Stimulated activated CD4-positive, alpha-beta T cell treated with anti-CD3 and anti-CD28 coated beads, Interleukin-1b, Interleukin-23, amount 100 ng/mL, for 24 hours (primary cell): Measurements from ENCODE around the gene NR5A1.

ENCODE experiments used
- DNase-seq, 4 experiments: peaks; one replicate each; pipeline ENCODE4 v3.0.0-alpha.2; 2020; ENCODE audit warnings: low read depth in 4 of 4, low spot score in 1 of 4

The NR5A1 gene

DNA sequence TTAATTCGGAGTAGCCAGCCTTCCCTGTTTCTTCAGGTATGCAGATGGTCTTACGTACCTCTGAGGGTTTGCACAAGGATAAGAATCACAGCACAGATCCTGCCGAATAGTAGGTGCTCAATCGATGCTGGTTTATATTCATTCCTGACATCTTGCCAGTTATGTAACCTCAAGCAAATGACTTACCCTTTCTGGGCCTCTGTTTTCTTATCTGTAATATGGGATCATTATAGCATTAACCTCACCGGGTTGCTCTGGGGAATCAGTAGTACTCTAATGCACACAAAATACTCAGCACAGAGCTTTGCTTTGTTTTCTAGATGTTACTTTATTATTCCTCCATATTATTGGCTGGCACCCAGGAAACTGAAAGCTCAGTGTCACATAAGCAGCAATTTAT, 7.7 kb upstream of the NR5A1 start:
- no peak for DNase-seq

DNA sequence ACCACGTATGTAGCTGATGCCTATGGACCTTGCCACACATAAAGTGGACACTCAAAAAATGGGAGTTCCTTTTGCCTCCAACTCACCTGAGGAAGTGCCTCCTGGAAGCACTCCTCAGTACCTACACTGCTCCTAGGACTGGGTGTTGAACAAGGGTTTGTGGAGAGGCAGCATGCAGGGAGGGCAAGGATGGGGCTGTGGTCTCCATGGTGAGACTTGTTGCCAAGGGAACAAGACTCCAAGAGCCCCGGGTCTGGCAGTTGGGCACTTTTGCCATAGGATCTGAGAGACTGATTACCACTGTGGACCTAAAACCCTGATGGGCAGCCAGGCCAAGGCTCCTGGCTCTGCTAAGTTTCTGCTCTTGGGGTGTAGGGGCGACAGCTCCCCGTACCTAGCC, 6.9 kb upstream of the NR5A1 start:
- no peak for DNase-seq

DNA sequence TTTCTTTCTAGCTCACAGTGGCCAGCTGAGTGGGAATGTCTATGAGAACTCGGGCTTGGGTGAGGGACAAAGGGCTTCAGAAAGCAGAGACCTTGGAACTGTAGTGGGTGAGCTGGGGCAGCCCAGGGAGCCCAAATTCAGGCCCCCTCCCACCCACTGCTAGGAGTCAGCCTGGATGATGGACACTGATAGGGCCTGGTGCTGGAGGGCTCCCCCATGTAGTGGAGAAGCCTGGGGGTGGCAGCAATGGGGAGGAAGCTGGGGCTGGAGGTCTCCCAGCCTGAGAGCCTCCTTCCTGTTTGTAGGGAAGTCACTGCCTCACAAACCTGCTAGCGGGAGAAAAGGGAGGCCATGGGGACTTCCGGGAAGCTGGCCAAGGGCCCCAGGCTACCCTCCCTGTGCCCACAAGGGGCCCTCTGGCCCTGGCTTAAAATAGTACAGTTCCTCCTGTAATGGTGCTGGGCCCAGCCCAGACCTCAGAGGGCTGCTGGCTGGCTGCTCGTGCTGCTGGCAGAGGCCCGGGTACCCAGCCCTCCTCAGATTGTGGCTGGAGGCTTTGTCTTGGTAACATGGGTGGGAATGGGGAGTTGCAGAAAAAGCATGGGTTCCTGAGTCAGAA, 6.3 kb upstream of the NR5A1 start:
- DNase-seq, result no peak

DNA sequence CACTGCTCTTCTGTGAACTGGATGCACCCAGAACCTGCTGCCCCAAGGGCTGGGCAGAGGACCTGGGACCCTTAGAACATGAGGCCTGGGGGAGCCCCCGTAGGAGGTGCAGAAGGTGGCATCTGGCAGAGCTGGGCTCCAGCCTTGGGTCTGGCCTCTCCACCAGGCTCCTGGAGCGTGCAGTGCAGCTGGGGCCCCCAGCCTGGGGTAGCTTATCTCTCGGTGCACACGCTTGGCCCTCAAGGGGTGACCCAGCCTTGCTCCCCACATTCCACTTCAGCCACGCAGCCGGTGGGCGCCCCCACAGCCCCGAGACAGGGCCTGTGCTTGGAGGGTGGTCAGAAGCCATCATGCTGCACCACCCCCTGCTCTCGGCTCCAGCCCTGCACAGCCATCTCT, 5.6 kb upstream of the NR5A1 start:
- no peak for DNase-seq

DNA sequence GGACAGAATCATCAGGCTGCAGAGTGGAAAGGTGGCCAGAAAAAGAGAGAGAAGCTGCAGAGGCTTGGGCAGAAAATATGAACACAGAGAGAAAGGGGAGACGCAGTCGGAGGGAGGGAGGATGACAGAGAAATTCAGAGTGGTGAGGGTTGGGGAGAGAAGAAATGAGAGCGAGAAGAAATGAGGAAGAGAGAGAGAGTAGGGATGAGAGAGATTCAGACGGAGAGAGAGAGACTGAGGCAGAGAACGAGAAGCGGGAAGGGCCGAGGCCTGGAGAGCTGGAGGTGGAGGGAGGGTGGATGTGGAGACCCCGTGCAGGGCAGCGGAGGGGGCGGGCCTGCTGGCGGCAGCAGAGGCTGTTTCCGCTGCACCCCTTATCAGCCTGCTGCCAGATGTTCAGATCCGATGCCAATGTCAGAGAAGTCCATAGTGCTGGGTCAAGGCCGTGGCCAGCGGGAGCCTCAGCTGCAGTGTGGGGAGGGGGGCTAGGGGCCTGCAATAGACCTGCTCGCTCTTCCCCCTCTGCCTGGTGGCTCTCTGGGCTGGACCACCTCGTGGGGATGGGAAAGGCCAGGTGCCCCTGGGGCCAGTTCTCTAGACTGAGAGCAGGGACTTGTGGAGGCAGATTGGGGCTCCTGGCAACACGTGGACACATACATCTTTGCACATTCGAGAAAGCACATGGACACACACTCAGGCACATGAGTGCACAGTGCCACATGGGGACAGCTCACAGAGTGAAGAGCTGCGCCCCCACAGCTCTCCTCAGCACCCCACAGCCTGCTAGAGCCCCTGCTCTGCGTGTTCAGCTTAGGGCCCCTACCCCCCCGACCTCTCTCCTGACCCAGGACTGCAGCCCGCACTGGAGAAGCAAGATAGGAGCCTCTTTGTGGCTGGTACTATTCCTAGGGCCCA, 4.9 kb upstream of the NR5A1 start:
- DNase-seq, result no peak

DNA sequence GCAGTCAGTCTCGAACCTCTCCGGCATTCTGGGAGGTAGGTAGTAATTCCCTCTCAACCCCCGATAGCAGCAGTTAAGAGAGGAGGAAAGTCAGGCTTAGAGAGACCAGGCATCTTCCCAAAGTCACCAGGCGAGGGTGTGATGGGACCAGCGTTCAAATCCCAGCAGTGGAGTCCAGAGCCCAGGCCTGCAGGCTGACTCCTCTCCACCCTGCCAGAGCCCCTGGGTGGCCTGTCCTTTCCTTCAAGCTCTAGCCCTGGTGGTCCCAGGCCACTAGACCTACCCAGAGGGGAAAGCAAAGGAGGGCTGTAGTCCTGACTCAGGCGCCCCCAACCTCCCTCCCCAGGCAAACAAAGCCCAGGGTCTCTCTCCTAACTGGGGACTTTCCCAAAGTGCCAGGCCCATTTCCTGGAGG, 4.2 kb upstream of the NR5A1 start:
- no peak for DNase-seq

DNA sequence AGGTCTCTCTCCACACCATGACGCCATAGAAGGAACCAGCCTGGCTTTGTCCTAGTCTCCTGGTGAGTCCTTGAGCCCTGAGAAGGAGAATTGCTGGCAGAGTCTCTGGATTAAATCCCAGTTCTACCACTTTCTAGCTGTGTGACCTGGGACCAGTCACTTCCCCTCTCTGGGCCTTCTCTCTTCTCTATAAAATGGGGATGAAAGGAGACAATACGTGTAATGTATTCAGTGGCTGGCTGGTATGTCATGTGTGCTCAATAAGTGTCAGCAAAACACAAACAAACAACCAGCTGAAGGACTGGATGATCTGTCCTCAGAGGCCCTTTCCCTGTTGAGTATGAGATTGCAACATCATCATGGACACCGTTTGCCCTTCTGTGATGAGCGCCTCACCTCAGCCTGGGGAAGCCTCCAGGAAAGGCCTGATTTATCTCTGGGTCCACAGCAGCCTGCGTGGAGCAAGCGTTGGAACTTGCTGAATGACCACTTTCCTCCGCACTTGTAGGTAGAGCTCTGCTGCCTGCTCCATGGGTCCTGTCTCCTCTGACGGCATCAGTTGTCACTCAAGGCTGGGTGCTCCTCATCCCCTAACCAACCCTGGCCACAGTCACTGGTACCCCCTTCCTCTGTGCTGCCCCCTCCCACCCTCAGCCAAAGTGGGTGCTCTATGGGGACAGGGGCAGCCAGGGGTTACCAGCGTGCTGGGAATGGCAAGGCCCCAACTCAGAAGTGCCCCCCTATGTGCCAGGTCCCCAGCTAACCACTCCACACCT, 3.6 kb upstream of the NR5A1 start:
- no peak for DNase-seq

DNA sequence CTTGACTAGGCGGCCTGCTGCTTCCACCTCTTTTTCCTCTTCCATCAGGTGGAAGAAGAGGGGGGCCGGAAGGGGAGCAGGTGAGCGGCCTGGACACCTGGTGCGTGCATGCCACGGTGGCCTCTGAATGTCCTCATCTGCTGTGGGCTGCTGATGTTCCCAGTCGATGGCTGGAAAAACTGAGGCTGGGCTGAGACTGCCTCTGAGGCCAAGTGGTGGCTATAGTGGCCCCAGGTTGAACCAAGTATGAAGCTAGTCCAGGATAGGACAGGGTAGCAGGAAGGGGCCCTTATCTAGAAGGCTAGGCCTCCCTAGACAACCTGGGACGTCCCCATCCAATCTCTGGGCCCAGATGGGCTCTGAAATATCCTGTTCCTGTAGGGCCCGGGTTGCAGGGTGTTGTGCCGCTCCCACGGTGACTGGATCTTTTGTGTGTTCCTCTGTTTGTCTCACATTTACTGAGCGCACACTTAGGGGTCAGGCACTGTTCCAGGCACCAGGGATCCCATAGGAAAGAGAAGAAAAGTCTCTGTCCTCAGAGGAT, 753 bp upstream of the NR5A1 start:
- DNase-seq, result no peak

DNA sequence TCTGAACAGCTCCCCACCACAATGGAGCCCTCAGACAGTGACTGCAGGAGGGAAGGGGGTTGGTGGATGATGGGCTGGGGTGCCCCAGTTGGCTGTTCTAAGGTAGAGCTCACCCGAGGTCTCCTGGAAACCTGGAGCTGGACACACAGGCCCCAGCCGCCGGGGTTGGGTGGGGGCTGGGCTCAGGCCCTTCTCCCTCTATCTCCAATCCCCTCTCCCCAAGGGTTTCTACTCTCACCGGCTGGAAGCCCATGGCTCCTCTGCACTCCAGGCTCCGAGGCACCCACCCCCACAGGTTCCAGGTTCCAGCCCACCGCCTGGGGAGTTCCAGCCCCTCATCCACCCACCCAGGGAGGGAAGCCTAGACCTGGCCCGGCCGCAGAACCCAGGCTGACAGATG, 766 bp downstream of the NR5A1 start:
- DNase-seq, result no peak

DNA sequence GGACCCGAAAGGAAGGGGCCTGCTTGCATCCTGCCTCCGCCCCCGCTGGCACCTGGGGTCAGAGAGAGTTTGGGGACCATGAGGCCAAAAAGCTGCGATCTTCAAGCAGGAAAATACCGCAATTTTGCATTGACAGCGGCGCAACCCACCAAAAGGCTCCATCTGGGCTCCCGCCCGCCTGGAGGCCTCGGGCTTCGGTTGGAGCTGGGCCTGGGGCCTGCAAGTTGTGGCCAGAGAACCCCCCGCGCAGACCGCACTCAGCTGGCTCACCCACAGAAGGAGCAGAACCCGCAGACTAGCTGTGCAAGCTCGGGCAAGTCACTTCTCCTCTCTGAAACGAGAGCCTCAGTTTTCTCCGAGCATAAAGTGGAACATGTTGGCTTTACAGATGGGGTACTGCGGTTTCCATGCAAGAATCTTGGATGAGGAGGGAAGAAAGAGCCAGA, 1.3 kb downstream of the NR5A1 start:
- DNase-seq, result no peak

DNA sequence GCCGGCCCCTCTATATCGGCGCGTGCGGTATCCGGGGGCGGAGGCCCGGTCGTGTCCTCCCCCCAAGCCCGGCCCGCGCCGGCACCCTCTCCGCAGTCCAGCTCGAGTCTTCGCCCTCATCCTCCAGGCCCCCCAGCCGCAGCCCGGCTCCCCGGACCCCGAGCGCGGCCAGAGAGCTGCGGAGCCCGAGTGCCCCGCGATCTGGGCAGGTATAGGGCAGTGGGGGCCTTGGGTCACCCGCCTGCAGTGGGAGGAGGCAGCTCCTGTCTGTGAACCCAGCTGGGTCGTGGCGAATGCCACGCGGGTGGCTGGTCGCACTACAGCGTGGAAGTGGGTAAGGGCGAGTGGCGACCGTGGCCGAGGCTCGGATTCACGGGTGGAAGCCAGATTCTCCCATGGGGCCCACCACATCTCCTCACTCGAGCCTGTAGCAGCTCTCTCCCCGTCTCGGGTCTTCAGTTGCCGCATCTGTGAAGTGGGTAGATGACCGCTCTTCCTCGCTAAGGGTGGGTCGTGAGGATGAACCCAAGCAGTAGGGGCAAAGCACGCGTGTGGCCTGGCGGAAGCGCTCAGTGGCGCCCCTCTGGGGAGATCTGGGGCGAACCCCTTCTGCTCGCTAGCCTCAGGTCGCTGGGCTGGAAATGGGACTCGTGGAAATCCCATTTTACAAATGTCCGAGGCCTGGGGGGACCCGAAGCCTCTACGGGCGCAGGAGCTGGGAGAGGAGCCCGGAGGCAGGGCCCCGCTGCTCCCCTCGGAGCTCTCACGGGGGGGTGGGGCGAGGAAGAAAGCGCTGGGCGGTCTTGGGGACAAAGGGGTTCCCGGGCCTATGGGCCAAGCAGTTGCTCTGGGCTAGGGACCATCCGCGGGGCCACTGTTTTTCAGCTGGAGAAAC, 1.9 kb downstream of the NR5A1 start:
- no peak for DNase-seq

DNA sequence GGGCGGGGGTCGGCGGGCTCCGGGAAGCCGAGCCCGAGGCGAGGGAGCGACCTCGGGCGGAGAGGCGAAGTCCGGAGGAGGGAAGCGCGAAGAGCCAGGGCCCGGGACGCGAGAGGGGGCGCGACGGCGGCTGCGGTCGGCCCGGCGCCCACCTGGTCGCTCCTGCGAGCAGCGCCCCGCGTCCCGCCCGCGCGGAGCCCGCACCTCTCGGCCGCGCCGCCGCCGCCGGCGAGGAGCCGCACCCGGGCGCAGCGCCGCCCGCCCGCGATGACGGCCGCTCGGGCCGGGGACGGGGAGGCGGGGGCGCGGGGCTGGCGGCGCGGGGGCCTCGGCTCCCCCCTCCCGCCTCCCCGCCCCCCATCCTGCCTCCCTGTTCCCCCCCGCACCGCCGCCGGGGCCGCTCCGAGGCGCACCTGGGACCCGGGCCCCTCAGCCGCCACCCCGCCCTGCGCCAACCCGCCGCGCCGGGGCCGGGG, 2.6 kb downstream of the NR5A1 start:
- no peak for DNase-seq

DNA sequence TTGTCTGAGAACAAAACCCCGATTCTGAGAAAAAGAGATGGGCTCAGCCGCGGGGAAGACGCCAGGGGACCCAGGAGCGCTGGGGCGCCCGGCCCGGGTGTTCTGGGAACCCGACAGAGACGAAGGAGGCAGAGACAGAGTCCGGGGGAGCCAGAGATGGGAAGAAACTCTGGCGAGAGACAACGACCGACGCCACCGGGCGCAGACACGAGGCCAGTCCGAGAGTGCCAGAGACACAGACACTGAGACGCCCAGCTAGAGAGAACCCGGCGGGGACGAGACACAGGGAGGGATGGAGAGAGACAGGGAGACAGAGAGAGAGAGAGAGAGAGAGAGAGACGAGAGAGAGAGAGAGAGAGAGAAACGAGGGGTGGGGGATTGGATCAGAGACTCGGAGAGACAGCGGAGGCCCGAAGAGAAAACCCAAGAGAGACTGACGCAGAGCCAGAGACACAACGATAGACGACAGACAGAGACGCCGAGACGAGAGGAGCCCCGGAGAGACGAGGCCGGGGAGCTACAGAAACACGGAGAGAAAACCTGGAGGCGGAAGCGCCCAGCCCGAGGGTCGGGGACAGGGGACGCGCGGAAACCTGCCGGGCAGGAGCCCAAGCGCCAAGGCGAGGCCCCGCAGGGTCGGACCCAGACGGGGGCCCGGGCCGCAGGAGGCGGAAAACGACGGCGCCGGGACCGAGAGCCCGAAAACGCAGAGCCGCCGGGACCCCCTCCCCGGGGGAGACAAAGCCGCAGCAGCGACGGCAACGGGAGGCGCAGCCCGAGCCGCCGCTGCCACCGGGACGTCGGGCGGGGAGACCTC, 3.3 kb downstream of the NR5A1 start:
- DNase-seq, result no peak

DNA sequence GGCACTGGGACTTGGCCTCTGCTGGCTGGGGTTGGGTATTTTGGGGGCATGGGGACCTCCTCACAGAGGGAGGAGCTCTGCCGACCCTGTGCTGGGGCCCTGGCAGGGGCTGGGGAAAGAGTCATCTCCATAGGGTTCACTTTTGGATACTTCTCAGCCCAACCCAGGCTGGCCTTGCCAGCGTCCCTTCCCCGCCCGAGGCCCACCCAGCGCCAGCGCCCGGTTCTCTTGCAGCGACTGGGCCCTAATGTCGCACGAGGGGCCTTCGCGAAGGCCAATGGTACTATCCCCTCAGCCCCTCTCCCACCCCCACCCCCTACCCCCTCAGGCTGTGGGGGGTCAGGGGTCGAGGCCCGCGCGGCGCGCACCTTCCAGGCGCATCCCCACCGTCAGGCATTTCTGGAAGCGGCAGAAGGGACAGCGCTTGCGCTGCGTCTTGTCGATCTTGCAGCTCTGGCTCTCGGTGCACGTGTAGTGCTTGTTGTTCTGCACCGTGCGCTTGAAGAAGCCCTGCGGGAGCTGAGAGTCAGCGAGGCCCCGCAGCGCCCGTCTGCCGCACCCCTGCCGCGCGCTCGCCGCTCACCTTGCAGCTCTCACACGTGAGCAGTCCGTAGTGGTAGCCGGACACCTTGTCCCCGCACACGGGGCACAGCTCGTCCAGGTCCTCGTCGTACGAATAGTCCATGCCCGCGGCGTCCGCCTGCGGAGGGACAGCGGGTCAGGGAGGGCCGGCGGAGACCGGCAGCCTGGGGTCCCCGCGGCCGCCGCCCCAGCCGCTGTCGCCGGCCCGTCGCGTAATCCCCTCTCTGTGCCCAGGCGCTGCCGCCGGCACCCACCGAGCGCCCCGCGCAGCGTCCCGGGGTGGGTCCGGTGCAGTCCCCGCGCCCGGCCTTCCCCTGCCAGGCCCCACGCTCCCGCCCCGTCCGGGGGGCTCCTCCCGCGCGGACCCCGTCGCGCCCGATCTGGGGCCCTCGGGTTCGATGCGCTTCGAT, 4.2 kb downstream of the NR5A1 start:
- no peak for DNase-seq

DNA sequence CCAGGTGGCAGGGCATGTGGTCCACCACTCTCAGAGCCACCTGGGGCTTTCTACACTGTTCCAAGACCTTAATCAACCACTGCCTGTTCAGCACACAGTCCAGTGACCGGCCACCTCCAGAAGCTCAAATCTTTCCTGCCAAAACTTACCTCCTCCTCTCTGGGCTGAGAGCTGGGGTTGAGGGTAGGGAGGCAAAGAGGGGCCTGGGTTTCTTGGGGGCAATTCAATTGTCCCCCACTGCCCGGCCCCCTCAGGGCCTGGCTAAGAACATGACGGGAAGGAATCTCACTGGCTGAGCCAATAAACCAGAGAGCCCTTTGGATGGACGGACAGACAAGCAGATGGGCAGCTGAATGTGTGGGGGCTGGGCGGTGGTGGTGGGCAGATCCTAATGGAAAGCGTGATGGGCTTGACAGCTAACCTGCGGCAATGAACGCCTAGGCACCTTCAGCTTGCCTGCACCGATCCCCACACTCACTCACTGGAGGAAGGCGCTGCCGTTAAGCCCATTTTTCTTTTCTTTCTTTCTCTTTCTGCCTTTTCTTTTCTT, 5.4 kb downstream of the NR5A1 start:
- no peak for DNase-seq

DNA sequence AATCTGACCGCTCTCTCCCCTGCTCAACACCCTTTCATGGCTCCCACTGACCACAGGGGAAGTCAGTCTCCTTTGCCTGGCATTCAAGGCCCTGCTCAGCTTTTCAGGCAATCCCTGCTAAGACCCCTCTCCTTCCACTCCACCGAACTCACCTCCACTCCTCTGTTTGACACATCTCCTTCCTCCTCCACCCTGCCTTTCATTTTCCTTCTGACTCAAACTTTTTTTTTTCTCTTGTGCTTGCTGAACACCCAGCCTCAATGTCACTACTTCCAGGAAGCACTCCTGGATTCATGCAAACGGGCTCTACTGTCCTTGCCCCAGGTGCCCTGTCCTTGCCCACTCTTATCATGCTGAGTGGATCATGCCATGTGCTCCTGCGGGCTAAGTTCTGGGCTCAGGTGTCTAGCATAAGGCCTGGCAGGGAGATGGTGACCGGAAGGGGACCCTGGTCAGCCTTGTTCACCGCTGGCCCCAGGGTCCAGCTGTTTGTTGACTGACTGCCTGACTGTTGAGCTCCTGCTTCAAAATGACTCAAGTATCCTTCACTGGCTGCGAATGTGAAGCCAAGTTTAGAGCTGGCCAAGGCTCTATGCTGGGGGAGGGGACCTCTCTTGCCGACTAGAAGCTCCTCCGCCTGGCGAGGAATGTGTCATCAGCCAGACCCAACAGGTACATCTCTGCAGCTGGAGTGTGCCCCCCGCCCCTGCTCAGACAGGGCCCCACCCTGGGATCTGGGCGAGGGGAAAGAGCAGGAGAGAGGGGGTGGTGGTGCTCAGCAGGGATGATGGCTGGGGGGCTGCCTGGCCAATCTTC, 6.2 kb downstream of the NR5A1 start:
- no peak for DNase-seq
